ENCODE data around the gene DDRGK1.
A peak's percentile ranks its signal among the peaks of the same experiment; 100 is the strongest.

The DDRGK1 gene

GRCh38 chr20:3164763-3165410, 39.6 kb downstream of the DDRGK1 start:
- no peak for DNase-seq

- no peak for DNase-seq
Observed at GRCh38 chr20:3164043-3164762, 40.3 kb downstream of the DDRGK1 start.

GRCh38 chr20:3163099-3164042, 41.1 kb downstream of the DDRGK1 start:
- no peak for DNase-seq

GRCh38 chr20:3162080-3162611, 42.3 kb downstream of the DDRGK1 start:
- DNase-seq, result no peak

- no peak for DNase-seq
Observed at GRCh38 chr20:3161316-3162079, 43.0 kb downstream of the DDRGK1 start.

GRCh38 chr20:3160418-3160817, 44.1 kb downstream of the DDRGK1 start:
- DNase-seq, result no peak

- peak in 2 of 4 experiments; percentile 16 to 30 for DNase-seq
Observed at GRCh38 chr20:3158968-3159431, 45.5 kb downstream of the DDRGK1 start.

GRCh38 chr20:3157817-3158216, 46.7 kb downstream of the DDRGK1 start:
- DNase-seq, result no peak

GRCh38 chr20:3156811-3157619, 47.5 kb downstream of the DDRGK1 start:
- DNase-seq, result peak; percentile 26 to 80 (median 54)

- DNase-seq, result peak in 2 of 4 experiments; percentile 6 to 23
Observed at GRCh38 chr20:3152057-3152644, 52.3 kb downstream of the DDRGK1 start.

GRCh38 chr20:3150908-3151307, 53.6 kb downstream of the DDRGK1 start:
- no peak for DNase-seq

- DNase-seq, result no peak
Observed at GRCh38 chr20:3146732-3147341, 57.6 kb downstream of the DDRGK1 start.

GRCh38 chr20:3141757-3142156, 62.7 kb downstream of the DDRGK1 start:
- DNase-seq, result no peak
